Stimulated activated naive CD4-positive, alpha-beta T cell (primary cell): ENCODE measurements around the gene DPP6.

ENCODE experiments used
- DNase-seq, 6 experiments: peaks; one replicate each; lab custom pipeline; 2025; lab: John Stamatoyannopoulos, UW

The DPP6 gene

DNA sequence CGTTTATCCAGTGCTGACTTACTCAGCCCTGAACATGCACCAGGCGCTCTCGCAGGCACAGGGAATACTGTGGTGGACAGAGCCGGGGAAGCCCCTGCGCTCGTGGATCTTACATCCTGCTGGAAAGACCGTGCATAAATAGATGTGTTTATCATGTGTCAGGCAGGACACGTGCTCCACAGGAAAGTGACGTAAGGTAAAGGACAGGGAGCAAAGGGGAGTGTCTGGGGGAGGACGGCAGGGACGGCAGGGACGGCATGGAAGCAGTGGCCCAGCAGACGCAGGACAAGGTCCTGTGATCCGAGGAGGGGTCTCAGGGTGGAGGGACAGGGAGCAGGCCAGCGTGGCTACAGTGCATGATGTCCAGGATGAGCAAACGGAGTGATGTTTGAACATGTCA is 540.2 kb downstream of the DPP6 start:
- no peak for DNase-seq

DNA sequence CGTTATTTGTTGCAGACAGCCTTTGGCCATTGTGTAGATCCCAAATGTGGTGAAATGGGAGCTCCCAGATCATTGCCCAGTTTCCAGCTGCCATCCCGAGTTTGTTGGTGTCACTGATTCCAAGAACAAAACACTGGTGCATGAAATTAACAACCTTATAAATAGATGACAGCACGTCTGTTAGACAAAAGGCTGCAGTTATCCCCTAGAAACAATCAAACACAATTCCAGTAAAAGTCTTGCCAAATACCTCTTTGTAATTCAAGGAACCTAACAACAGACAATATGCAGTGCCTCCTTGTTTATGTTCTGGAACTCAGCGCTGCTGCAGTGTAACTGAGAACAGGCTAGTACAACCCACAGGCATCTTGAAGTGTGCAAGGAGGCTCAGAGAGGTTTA is 546.2 kb downstream of the DPP6 start:
- no peak for DNase-seq

DNA sequence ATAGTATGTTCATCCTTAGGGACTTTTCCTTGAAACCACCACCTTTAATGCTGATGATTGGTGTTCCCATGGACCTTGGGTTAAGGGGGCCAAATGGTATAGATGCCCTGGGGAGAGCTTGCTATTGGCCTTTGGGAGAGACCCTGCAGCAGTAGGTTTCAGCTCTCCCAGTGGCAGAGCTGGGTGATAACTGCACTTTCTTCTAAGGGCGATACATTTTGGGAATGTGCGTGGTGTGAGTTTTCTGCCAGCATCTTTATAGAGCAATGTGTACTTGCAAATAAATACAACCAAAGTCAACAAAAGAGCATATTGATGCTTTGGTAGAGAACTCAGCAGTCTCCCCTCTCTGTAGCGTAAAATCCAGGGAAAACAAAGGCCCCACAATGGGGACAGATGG is 546.7 kb downstream of the DPP6 start:
- no peak for DNase-seq

DNA sequence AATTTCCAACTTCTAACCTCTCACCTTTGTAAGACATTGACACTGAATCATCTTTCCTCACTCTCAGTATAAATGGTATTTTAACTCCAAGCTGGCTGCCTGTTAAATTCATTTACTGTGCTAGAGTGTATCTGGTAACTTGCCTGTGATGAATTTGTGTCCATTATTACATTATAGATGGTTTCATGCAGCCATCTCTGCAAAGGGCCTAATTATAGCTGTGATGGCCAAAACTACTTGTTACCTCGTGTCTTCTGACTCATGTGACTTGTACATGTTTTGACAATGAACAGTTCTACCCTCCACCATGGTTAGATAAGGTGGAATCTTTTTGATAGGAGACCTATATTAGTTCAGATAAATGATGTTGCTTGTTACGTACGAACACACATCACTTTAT is 558.7 kb downstream of the DPP6 start:
- DNase-seq, result no peak

DNA sequence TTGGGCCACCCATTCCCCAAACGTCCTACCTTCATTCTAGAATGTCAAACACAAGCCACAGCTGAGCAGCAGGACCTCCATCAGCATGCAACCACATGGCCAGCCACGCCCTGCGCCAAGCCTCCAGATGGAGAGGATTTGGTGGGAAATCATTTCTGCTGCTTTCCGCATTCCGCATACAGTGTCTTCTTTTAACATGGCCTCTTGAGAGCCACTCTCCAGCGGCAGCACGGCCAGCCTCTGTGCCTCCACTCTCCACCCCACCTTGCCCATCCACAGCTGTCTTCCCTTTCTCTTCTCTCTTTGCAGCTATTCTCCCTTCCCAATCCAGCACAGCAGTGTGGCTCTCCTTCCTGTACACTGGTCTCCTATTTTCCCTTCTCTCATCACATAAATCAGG is 561.6 kb downstream of the DPP6 start:
- DNase-seq, result no peak

DNA sequence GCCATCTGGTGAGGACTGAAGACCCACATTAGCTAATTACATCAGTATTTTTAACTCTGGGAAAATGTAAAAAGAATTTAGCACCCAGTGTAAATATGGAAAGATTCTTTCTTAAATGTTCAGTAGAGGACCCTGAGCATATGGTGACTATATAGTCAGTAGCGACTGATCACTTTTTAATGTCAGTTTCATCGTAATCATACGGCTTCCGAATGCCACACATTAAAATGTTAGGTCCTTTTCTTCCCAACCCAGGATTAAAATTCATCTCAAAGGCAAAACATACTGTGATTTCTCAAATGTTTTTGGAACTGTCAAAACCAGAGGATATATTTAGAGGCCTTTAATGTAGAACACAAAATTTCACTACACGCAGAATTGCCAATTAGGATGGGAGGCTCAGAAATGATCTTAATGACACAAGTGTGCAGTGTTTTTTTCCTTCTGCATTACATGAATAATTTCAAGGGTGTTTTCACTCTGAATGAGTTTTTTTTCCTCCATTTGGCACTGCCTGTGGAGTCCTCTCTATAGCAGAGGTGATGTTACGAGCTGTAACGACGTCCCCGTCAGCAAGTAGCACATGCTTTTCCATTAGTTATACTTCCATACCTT is 568.0 kb downstream of the DPP6 start:
- DNase-seq, result no peak

DNA sequence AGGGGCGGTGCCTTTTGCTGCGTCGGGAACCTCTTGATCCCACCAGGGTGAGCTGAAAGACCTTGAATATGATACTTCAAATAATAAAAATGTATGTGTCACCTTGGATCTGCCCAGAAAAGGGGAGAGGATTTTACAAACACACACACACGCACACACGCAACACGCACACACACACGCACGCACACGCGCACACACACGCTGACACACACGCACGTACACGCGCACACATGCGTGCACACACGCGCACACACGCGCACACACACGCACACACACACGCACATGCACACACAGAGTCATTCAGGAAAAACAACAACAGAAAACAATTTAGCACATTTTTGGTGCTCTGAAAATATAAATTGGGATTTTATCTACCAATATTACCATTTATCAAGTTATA is 571.2 kb downstream of the DPP6 start:
- DNase-seq, result no peak

DNA sequence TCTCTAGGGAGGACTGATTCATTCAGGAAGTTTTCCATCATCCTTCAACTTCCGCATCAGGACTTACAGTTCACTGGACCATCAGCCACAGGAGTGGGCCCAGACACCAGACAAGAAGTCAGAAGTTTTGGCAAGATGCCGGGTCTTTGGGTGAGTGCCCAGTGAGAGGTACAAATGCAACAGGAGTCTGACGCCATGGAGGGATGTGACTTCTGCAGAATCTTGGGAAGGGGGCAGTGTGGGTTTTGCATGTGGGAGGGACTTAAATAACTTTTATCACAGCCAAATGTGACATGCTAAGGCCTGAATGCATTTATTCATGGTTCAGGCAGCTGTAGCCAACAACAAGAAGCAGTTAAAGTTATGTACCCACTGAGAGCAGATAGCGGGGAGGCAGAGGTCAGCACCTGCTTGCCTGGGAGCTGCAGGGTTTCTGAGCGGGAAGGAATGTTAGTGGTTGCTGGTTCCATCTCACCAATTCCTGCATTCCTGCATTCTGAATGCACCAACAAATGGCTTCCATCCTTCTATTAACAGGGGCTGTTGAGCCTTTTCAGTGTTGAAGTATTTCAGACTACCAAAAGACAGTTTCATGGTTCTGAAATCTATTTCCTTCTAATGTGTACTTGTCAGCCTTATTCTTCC is 575.6 kb downstream of the DPP6 start:
- no peak for DNase-seq

DNA sequence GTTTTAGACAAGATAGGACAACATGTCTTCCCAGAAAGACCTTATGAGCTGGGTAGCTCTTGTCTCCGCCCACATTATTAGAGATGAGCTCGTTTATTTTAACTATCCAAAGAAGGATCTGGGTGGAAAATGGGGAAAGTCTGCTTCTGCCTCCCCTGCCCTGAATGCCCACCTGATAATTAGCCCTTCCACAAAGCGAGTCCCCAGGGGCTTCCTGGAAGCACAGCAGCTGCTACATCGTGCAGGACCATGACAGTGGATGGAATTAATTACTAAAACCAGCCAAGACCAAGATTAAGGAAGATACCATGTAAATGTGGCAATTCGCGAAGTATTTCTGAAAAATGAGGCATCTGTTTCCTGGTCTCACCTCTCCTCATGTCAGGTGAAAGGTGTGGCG is 576.4 kb downstream of the DPP6 start:
- DNase-seq, result no peak

DNA sequence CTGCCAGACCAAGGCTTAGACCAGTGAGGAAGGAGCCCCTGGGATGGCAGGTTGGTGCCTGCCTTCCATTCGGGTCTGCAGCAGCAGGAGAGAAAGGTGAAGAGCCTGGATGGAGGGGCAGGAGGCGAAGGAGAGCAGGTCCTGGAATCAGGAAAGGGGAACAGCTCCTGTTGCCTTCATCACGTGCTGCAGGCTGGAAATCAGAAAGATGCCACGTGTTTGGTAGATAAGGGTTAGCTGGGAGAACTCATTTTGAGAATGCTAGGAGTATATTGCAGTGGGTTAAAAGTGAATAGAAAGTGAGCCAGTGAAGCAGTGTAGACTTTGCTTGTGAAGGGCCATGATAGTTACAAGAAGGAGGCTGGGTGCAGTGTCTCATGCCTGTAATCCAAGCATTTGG is 579.0 kb downstream of the DPP6 start:
- DNase-seq, result no peak

DNA sequence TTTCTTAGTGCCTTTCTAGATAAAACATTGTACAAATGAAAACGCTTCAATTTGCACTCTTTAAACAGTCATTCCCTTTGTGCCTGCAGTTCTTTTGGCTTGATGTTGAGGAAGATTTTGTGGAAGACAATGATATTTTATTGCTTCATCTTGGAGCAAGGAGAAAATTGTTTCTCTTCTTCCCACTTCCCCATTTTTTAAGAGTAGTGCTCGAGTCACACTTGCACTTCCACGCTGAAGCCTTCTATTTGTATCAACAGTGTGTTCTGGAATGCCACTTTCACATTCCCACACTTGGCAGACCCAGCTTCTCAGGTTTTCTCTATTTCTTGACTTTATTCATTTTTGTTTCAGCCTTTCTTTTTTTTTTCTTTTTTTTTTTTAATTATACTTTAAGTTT is 581.4 kb downstream of the DPP6 start:
- no peak for DNase-seq

DNA sequence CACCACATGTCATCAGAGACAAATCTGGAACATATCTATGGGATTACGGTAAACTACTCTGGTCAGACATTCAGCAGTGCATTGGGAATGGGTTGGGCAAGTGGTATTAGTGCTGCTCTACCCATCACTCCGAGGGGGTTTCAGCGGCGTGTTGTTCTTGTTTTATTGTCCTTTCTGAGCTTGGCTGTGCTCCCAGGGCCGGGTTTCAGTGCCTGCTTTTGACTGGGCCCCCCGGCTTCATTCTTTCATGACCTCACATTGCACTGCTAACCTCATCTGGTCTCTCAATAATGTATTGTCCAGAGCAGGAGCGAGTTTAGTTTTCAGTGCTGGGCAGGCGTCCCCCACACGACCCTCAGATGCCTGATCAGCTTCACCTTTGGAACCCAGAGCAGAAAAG is 586.1 kb downstream of the DPP6 start:
- no peak for DNase-seq

DNA sequence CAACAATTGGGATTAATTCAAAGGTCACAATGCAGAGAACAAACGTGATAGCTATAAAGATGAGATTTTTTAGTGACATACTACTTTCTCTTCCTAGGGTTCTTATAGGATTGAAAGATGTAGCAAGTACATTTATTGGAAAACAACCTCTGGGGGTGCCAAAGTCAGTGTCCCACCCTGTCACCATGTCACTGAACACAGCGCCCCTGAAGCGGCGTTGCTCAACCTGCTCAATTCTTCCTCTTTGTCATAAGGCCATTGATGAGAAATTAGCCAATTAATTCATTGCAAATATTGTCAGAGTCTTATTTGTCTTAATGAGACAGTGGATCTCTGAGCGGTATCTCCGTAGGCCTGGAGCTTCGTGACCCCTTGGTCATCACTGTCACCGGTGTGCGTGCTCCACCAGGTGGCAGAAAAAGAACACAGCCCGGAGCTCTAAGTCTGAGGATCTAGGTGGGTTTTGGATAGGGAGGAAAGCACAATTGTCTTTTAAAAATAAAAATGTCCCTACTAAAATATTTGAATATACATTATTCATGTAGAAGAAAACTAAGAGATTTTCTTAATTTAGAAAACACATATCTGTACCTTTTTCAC is 588.2 kb downstream of the DPP6 start:
- no peak for DNase-seq

DNA sequence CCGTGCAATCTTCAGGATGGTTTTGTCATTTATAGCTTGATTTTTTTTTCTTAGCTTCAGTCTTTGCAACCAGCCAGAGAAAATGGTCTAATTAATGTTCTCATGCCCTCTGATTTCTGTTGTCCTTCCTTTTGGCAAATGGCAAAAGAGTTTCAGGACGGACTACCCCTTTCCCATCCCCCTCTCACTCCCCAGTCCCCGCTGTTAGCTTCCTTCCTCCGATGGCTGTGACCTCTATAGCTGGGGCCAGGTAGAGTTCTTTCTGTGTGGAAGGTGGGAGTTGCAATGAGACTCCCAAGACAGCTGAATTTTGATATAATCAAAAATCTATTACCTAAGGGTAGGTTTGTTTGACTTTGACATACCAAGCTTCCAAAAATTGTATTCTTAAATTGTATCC is 588.7 kb downstream of the DPP6 start:
- DNase-seq, result no peak

DNA sequence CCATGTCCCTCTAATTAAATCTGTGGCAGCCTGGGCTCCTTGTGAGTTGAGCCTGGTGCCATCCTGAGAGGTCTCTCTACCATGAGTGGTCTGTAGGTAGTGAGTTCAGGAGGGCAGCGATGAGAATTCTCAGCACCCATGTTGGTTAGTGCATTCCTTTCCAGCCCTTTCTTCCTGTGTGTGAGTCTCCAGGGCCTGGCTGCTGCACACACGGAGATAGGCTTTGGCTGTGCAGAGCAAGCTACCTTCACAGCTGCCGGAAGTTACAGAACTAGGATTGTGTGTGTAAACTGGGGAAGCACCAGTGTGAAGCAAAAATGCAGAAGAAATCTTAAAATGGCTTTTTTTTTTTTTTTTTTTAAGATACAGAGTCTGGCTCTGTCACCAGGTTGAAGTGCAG is 592.2 kb downstream of the DPP6 start:
- DNase-seq, result no peak

DNA sequence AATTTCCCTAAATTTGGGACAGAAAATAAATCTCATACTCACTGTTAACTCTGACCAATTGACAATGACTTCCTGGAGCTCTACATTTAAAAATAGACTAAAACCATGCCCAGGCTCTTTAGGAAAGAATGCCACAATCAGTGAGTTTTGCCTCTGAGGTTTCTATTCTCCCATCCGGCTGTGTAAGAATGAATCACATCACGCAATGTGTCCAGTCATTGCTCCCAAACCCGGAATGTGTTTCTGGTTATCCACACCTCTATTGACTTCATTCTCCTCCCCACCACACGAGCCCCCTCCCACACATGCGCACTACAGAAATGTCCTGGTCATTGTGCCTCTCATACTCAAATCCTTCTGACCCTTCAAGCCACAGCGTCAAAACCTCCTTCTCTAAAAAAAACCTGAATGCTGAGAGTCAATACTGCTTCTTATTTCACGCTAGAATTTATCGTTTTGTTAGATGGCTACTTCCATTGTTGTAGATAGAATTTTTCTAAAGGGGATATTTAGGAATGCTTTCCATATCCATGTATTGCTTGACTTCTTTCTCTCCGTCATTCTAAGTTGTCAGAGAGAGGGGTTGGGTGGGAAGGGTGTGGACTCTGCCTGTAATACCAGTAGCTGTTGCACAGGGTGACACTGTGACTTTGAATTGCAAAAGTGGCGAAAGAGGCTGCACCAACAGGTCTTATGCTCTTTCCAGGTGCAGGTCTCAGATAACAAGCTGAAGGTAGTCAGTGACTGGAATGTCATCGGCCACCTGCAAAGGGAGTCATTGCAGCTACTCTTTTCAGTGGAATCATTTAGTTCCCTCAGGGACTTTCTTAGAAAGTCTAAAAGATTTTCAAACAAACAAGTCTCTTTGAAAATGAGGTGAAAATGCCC is 594.2 kb downstream of the DPP6 start:
- no peak for DNase-seq

DNA sequence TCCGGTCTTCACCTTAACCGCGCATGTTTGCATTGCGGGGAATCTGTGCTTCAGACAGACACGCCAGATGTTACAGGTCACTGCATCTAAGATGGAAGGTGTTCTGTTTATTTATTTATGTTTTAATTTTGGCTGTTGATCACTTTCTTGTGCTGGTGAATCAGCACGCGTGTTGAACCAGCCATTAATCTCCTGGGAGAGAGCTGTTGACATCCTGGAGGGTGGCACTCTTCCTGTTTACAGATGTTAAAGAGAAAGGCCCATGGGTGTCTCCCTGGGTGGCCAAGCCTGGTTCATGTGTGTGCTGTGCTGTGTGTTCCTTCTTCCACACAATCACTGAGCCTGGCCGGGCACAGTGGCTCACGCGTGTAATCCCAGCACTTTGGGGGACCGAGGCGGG is 595.4 kb downstream of the DPP6 start:
- no peak for DNase-seq

DNA sequence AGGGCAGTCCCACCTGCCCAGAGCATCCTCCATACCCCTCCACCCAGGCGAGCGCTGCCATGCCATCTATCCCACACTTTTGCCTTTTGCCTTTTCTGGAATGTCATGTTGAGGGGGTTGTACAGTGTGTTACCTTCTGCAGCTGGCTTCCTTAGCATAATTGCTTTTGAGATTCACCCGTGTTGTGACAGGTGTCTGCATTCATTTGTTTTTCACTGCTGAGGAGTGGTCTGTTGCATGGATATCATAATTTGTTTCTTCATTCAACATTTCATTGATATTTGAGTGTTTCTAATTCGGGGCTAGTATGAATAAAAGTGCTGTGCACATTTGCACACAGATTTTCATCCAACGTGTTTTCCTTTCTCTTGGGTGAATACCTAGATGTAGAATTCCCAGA is 596.8 kb downstream of the DPP6 start:
- DNase-seq, result no peak

DNA sequence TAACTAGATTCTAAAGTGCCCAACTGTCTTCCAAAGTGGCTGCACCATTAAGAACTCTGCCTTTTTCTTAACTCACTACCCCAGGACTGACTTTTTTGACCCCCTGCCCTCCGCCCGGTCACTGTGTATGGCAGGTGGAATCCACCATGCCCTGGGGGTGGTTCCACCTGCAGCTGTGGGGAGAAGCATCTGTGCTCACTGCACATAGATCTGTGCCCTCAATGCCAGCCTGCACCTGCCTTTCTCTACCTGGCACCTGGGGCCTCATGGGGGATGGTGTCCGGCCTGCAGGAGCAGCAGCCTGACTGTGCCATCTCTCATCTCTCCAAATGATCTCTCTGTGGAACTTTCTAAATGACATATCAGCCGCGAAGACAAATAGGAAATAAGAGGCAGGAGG is 597.2 kb downstream of the DPP6 start:
- DNase-seq, result no peak

DNA sequence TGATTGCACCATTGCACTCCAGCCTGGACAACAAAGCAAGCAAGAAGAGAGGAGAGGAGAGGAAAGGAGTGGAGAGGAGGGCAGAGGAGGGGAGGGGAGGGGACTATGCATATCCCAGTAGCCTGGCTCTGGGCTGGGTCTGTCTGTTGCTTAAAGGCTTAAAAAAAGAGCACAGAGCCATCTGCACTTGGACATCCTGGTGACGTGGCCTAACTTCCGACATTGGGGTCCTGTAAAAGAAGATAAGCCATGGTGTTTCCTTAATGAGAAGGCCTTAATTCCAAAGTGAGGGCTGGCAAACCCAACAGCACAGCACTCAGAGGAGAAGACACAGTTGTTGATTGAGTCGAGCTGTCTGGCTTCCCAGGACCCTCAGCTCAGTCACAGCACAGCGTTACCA is 598.1 kb downstream of the DPP6 start:
- no peak for DNase-seq

DNA sequence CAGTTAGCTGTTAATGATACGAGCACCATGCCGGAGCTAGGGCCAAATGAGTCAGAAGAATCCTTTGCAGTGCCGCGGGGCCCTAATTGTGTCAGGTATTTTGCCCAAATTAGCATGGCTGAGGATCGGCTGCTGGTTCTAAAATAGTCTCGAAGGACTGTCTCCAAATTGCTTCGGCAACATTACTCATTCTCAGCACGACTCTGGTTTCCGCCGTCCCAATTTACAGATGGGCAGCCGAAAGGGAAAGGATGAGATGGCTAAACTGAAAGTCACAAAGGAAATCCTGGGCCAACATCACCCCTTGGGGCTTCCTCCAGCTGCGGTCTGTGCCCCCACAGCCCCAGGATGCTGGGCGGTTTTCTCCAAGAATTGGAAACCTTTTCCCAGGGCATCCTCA is 599.3 kb downstream of the DPP6 start:
- DNase-seq, result no peak

DNA sequence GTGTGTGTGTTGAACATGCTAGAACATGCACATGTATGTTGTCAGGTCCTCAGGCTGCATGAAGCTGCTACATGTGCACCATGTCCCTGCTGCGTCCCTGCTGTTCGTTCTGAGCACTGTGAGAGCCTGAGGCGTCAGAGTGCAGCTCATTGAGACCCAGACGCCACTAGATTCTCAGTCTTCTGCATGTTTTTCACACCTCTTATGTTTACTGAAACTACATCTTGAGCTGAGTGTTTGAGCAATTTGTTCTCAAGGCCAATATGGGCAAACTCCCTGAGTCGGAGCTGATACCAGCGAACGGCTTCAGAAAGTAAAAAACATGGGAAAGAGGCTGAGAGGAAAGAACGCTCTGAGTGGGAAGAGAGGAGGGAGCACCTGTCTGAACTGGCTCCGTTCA is 600.4 kb downstream of the DPP6 start:
- DNase-seq, result no peak

DNA sequence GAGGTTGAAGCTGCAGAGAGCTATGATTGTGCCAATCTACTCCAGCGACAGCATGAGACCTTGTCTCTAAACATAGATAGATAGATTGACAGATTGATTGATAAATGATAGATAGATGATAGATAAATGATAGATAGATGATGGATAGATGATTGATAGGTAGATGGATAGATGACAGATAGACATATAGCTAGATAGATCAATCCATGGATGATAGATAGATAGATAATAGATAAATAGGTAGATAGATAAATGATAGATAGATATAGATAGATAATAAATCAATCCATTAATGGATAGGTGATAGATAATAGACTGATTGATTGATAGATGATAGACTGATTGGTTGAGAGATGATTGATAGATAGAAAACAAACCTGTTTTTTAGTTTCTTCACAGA is 601.1 kb downstream of the DPP6 start:
- no peak for DNase-seq
